Memory B cell (primary cell): ENCODE measurements around the gene HAUS3.
"Not testable (repeated sequence)": the region's sequence is repeated elsewhere in the genome, so short reads cannot be mapped to it uniquely, and the experiment has no call there.

Source experiments
- ATAC-seq: fragments of 150-1000 bp; cut with Tn5 transposase; 2 replicates; pipeline ENCODE4 v1.10.0; 2021; ENCODE audit warnings: low read depth, mild to moderate bottlenecking, moderate library complexity
- DNase-seq, 2 donors: peaks; one replicate each; pipeline ENCODE4 v3.0.0; 2022; ENCODE audit warnings: low spot score in 2 of 2
- H3K27ac Mint-ChIP-seq: one replicate; pipeline ENCODE4 v1.8.0; 2022; ENCODE audit warnings: mild to moderate bottlenecking, moderate library complexity, mixed read lengths
- H3K27me3 Mint-ChIP-seq: one replicate; pipeline ENCODE4 v1.8.0; 2022; ENCODE audit warnings: mixed read lengths
- H3K36me3 Mint-ChIP-seq: one replicate; pipeline ENCODE4 v1.8.0; 2022; ENCODE audit warnings: mild to moderate bottlenecking, mixed read lengths
- H3K4me1 Mint-ChIP-seq: one replicate; pipeline ENCODE4 v1.8.0; 2022; ENCODE audit warnings: mixed read lengths
- H3K4me3 Mint-ChIP-seq: one replicate; pipeline ENCODE4 v1.8.0; 2022; ENCODE audit warnings: mild to moderate bottlenecking, moderate library complexity, mixed read lengths
- H3K9me3 Mint-ChIP-seq: one replicate; pipeline ENCODE4 v1.8.0; 2022; ENCODE audit warnings: mixed read lengths

Gene HAUS3

GRCh38 chr4:2281575-2282343, 39.8 kb upstream of the HAUS3 start:
- peaks cover 18% of the 10 kb centered on the region for H3K4me1 Mint-ChIP-seq
- H3K9me3 Mint-ChIP-seq, result peaks cover 2% of the 10 kb centered on the region
- peak overlapping the region; percentile 88 for H3K27ac Mint-ChIP-seq
- peaks cover 5% of the 10 kb centered on the region for H3K27me3 Mint-ChIP-seq
- no peak overlapping the region for H3K4me3 Mint-ChIP-seq
- H3K36me3 Mint-ChIP-seq, result no peaks in the 10 kb centered on the region
- ATAC-seq (peak; percentile 94), DNase-seq (peak; percentile 77)

- Mint-ChIP-seq H3K4me3 (no peak overlapping the region), H3K36me3 (no peaks in the 10 kb centered on the region), H3K27ac (peak overlapping the region; percentile 88), H3K4me1 (peaks cover 18% of the 10 kb centered on the region), H3K9me3 (peaks cover 2% of the 10 kb centered on the region), H3K27me3 (peaks cover 5% of the 10 kb centered on the region)
- DNase-seq (no peak), ATAC-seq (no peak)
Observed at GRCh38 chr4:2280531-2281300, 38.8 kb upstream of the HAUS3 start.

- Mint-ChIP-seq H3K4me3 (no peak overlapping the region), H3K36me3 (no peaks in the 10 kb centered on the region), H3K4me1 (peaks cover 14% of the 10 kb centered on the region), H3K27ac (no peak overlapping the region), H3K9me3 (no peaks in the 10 kb centered on the region), H3K27me3 (peaks cover 2% of the 10 kb centered on the region)
- ATAC-seq (no peak), DNase-seq (no peak)
Observed at GRCh38 chr4:2277956-2278355, 36.0 kb upstream of the HAUS3 start.

GRCh38 chr4:2276581-2277325, 34.8 kb upstream of the HAUS3 start:
- Mint-ChIP-seq H3K9me3 (no peaks in the 10 kb centered on the region), H3K27me3 (peaks cover 4% of the 10 kb centered on the region), H3K36me3 (peaks cover 2% of the 10 kb centered on the region), H3K4me3 (no peak overlapping the region), H3K27ac (no peak overlapping the region), H3K4me1 (peaks cover 10% of the 10 kb centered on the region)
- no peak for ATAC-seq
- DNase-seq, result no peak

GRCh38 chr4:2275546-2276251, 33.8 kb upstream of the HAUS3 start:
- Mint-ChIP-seq H3K4me1 (no peaks in the 10 kb centered on the region), H3K36me3 (peaks cover 2% of the 10 kb centered on the region), H3K27ac (no peak overlapping the region), H3K9me3 (no peaks in the 10 kb centered on the region), H3K4me3 (no peak overlapping the region), H3K27me3 (peaks cover 4% of the 10 kb centered on the region)
- DNase-seq (no peak), ATAC-seq (no peak)

GRCh38 chr4:2275044-2275397, 33.1 kb upstream of the HAUS3 start:
- not testable (repeated sequence) for H3K9me3 Mint-ChIP-seq, H3K27ac Mint-ChIP-seq, H3K4me1 Mint-ChIP-seq, DNase-seq, H3K36me3 Mint-ChIP-seq, H3K27me3 Mint-ChIP-seq, H3K4me3 Mint-ChIP-seq, ATAC-seq

GRCh38 chr4:2274320-2275043, 32.6 kb upstream of the HAUS3 start:
- no peak for DNase-seq
- Mint-ChIP-seq H3K27ac (no peak overlapping the region), H3K27me3 (peaks cover 4% of the 10 kb centered on the region), H3K4me1 (no peaks in the 10 kb centered on the region), H3K9me3 (no peaks in the 10 kb centered on the region), H3K36me3 (peaks cover 2% of the 10 kb centered on the region), H3K4me3 (no peak overlapping the region)
- no peak for ATAC-seq

GRCh38 chr4:2273657-2274319, 31.9 kb upstream of the HAUS3 start:
- no peak overlapping the region for H3K27ac Mint-ChIP-seq

GRCh38 chr4:2273221-2273620, 31.3 kb upstream of the HAUS3 start:
- DNase-seq (no peak), ATAC-seq (no peak)
- Mint-ChIP-seq H3K4me3 (no peak overlapping the region), H3K9me3 (no peaks in the 10 kb centered on the region), H3K27ac (no peak overlapping the region), H3K4me1 (no peaks in the 10 kb centered on the region), H3K36me3 (peaks cover 2% of the 10 kb centered on the region), H3K27me3 (peaks cover 4% of the 10 kb centered on the region)

More at GRCh38 chr4:2273657-2274319, 31.9 kb upstream of the HAUS3 start:
- Mint-ChIP-seq H3K9me3 (no peaks in the 10 kb centered on the region), H3K27me3 (peaks cover 4% of the 10 kb centered on the region), H3K4me1 (no peaks in the 10 kb centered on the region), H3K4me3 (no peak overlapping the region), H3K36me3 (peaks cover 2% of the 10 kb centered on the region)
- ATAC-seq, result no peak
- no peak for DNase-seq

GRCh38 chr4:2272828-2273120, 30.9 kb upstream of the HAUS3 start:
- Mint-ChIP-seq H3K4me1 (no peaks in the 10 kb centered on the region), H3K36me3 (peaks cover 2% of the 10 kb centered on the region), H3K27ac (no peak overlapping the region), H3K4me3 (no peak overlapping the region), H3K27me3 (peaks cover 4% of the 10 kb centered on the region), H3K9me3 (no peaks in the 10 kb centered on the region)
- ATAC-seq (no peak), DNase-seq (no peak)

GRCh38 chr4:2272026-2272827, 30.3 kb upstream of the HAUS3 start:
- DNase-seq (no peak), ATAC-seq (no peak)
- Mint-ChIP-seq H3K4me1 (no peaks in the 10 kb centered on the region), H3K9me3 (no peaks in the 10 kb centered on the region), H3K4me3 (no peak overlapping the region), H3K27ac (no peak overlapping the region), H3K36me3 (peaks cover 2% of the 10 kb centered on the region), H3K27me3 (peaks cover 4% of the 10 kb centered on the region)

GRCh38 chr4:2271279-2272025, 29.5 kb upstream of the HAUS3 start:
- Mint-ChIP-seq H3K9me3 (no peaks in the 10 kb centered on the region), H3K27me3 (peaks cover 4% of the 10 kb centered on the region), H3K27ac (no peak overlapping the region), H3K4me1 (no peaks in the 10 kb centered on the region), H3K36me3 (peaks cover 2% of the 10 kb centered on the region), H3K4me3 (no peak overlapping the region)
- ATAC-seq (no peak), DNase-seq (no peak)
